SK-N-SH treated with all-trans-retinoic acid at 6 μM for 48 hours (cell line): ENCODE data around the gene SLC30A4.

ENCODE experiments used
- ARNTL ChIP-seq: fragments of 450-650 bp; formaldehyde crosslinking; IDR thresholded peaks from 2 replicates; pipeline ENCODE4 v1.5.0; 2020; ENCODE audit warnings: low read depth, mild to moderate bottlenecking, moderate library complexity, borderline replicate concordance
- CSDC2 ChIP-seq: fragments of 250-450 bp; sonication (Bioruptor Pico); IDR thresholded peaks from 2 replicates; pipeline ENCODE4 v1.5.0; 2020; ENCODE audit warnings: mild to moderate bottlenecking, moderate library complexity
- CSRNP3 ChIP-seq: fragments of 250-450 bp; sonication (Bioruptor Pico); IDR thresholded peaks from 2 replicates; pipeline ENCODE4 v1.5.1; 2021; ENCODE audit warnings: mild to moderate bottlenecking, moderate library complexity
- GLIS3 ChIP-seq: fragments of 250-450 bp; sonication (Bioruptor Pico); IDR thresholded peaks from 2 replicates; pipeline ENCODE4 v1.5.0; 2020; ENCODE audit warnings: mild to moderate bottlenecking, moderate library complexity
- ISL1 ChIP-seq: fragments of 250-450 bp; sonication (Bioruptor Pico); IDR thresholded peaks from 2 replicates; pipeline ENCODE4 v2.1.2; 2022; ENCODE audit warnings: mild to moderate bottlenecking, moderate library complexity
- PATZ1 ChIP-seq: fragments of 250-450 bp; sonication (Bioruptor Pico); IDR thresholded peaks from 2 replicates; pipeline ENCODE4 v1.8.0; 2020; ENCODE audit warnings: mild to moderate bottlenecking, moderate library complexity, borderline replicate concordance
- TCF4 ChIP-seq: fragments of 250-450 bp; sonication (Bioruptor Pico); IDR thresholded peaks from 2 replicates; pipeline ENCODE4 v1.8.0; 2021; ENCODE audit warnings: mild to moderate bottlenecking, moderate library complexity, borderline replicate concordance
- TSHZ2 ChIP-seq: fragments of 250-450 bp; sonication (Bioruptor Pico); IDR thresholded peaks from 2 replicates; pipeline ENCODE4 v1.5.0; 2020; ENCODE audit warnings: mild to moderate bottlenecking, moderate library complexity
- ZFP3 ChIP-seq: fragments of 250-450 bp; sonication (Bioruptor Pico); IDR thresholded peaks from 2 replicates; pipeline ENCODE4 v1.5.0; 2020; ENCODE audit warnings: mild to moderate bottlenecking, moderate library complexity

- TF ChIP-seq PATZ1 (CRISPR knock-in tag) (no peak), TSHZ2 (CRISPR knock-in tag) (no peak), ISL1 (CRISPR knock-in tag) (no peak), ARNTL (CRISPR knock-in tag) (no peak), GLIS3 (CRISPR knock-in tag) (no peak), ZFP3 (CRISPR knock-in tag) (no peak), TCF4 (CRISPR knock-in tag) (no peak), CSDC2 (CRISPR knock-in tag) (no peak), CSRNP3 (no peak)
These were observed 36.2 kb downstream of the SLC30A4 start for GRCh38 chr15:45486317-45486716.
